Measurements from ENCODE around the gene DIDO1.
"Not testable (repeated sequence)": the region's sequence is repeated elsewhere in the genome, so short reads cannot be mapped to it uniquely, and the experiment has no call there.

Gene DIDO1

DNA sequence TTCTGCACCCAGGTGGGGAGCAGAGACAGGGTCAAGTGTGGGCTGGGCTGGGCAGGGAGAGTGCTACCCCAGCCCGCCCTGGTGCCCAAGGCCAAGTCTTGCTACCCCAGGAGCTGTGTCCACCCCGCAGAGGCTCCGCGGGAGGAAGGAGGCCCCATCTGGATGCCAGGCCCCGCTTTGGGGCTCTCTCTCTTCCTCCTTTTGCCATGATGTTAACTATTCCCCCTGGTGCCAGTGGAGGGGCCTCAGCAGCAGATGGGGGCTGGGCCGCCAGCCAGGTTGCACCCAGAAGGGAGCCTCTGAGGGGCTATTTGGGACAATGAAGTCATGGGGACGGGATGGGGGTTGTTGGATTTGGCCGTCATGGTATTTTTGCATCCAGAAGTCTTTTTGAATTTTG, 35.5 kb upstream of the DIDO1 start:
- TF ChIP-seq, protein P1, sequence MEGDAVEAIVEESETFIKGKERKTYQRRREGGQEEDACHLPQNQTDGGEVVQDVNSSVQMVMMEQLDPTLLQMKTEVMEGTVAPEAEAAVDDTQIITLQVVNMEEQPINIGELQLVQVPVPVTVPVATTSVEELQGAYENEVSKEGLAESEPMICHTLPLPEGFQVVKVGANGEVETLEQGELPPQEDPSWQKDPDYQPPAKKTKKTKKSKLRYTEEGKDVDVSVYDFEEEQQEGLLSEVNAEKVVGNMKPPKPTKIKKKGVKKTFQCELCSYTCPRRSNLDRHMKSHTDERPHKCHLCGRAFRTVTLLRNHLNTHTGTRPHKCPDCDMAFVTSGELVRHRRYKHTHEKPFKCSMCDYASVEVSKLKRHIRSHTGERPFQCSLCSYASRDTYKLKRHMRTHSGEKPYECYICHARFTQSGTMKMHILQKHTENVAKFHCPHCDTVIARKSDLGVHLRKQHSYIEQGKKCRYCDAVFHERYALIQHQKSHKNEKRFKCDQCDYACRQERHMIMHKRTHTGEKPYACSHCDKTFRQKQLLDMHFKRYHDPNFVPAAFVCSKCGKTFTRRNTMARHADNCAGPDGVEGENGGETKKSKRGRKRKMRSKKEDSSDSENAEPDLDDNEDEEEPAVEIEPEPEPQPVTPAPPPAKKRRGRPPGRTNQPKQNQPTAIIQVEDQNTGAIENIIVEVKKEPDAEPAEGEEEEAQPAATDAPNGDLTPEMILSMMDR (IDR thresholded peaks at IDR 0.05; ENCODE audit: low read length, missing control alignments): no peak
- DNase-seq (ENCODE audit: low read depth): no peak
- no peak overlapping the region for H3K4me3 ChIP-seq (replicated peaks; ENCODE audit: low read depth, low read length)

DNA sequence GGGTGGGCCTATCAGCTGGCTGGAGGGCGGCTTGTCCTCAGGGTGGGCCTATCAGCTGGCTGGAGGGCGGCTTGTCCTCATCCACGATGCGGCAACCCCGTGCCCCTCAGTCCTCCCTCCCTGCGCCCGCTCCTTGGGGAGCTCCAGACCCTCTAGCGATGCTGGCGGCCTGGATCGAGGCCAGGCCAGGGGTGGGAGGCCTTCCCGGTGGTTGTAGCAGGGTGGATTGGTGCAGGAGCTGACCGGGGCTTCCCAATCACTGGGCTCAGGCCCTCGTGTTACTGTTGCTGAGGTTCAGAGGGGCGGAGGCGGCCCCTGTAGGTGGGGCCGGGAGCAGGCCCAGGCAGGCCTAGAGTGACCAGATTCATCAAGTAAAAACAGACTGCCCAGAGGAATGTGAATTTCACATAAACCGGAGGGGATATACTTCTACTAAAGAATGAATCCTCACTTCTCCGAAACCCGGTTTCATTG, 35.0 kb upstream of the DIDO1 start:
- TF ChIP-seq, protein P1 (IDR thresholded peaks at IDR 0.05; ENCODE audit: low read length, missing control alignments): no peak
- no peak overlapping the region for H3K4me3 ChIP-seq (replicated peaks; ENCODE audit: low read depth, low read length)
- DNase-seq (ENCODE audit: low read depth): no peak

DNA sequence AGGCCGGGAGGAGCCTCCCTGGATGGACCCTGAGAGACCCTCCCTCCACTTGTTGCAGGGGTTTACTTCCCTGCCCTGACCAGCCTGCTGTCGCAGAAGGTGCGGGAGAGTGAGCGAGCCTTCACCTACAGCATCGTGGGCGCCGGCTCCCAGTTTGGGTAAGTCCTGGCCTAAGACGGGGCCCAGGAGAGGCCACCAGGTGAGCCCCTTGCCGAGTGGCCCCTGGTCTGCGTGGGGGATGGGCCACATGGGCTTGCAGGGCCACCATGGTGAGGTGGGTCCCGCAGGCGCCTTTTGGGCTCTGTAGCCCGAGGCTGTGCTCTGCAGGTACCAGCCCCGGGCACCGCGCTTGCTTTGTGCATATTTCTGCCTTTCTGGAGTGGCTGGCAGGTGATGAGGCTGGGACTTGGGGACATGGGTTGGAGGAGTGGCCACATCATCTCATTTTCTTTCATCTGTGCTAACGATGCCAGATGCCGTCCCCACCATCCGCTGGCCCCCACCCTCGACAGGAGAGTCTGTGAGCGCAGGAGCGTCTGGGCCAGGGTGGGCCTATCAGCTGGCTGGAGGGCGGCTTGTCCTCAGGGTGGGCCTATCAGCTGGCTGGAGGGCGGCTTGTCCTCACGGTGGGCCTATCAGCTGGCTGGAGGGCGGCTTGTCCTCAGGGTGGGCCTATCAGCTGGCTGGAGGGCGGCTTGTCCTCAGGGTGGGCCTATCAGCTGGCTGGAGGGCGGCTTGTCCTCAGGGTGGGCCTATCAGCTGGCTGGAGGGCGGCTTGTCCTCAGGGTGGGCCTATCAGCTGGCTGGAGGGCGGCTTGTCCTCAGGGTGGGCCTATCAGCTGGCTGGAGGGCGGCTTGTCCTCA, 34.4 kb upstream of the DIDO1 start:
- not testable (repeated sequence) for DNase-seq (ENCODE audit: low read depth); H3K4me3 ChIP-seq (replicated peaks; ENCODE audit: low read depth, low read length)

DNA sequence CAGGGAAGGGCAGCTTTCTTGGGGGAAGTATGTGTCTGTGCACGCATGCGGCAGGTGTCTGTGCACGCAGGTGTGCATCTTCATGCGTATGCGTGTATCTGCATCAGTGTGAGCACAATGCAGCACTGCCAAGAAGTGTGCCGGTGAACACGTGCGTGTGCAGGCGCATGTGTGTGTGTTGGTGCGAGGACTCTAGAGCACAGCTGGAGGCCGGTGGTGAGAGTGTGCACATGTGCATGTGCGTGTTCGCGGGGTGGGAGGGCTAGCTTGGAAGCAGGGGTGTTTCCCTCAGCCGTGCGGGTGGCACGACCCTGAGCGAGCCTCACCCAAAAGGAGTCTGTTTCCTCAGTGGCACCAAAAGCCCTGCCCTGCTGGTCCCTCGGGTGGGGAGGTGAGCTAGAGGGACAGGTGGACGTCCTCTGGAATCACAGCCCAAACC, 33.7 kb upstream of the DIDO1 start:
- no peak overlapping the region for H3K4me3 ChIP-seq (replicated peaks; ENCODE audit: low read depth, low read length)
- TF ChIP-seq, protein P1 (IDR thresholded peaks at IDR 0.05; ENCODE audit: low read length, missing control alignments): no peak
- no peak for DNase-seq (ENCODE audit: low read depth)

DNA sequence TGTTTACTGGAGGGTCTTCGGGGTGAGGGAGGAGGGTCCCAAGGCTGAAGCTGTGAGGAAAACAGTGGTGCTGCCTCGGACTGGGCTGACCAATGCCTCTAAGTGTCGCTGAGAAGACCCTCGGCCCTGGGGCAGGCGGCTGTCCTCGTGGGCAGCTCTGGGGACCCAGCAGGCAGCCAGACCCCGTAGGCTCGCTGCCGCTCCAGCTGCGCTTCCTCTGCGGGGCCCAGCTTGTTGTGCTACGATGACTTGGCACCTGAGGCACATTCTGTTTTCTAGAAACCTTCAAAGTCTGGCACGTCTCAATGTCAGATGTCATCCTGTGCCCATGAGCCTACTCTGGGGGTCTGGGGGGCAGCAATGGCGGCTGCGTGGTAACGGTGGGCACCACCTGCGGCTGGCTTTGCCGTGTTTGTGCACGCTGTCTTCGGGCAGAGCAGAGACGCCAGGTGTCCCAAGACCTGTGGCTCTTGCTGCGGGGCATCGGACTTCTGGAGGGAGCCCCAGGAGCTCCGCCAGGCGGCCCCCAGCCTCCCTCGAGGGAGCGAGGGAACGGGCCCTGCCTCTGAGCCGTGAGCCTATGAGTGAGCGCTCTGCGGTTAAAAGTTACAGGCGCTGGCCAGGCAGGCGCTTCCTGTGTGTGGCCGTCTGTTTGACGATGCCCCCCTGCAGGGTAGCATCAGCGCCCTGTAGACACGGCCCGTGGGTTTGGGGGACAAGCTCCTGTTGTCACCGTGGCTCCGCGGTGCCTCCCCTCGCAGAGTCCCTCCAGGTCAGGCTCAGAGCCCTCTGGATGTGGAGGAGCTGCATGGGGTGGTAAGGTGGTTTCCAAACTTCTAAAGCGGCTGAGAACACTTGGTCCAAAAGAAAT, 33.0 kb upstream of the DIDO1 start:
- DNase-seq (ENCODE audit: low read depth): no peak
- H3K4me3 ChIP-seq (replicated peaks; ENCODE audit: low read depth, low read length): no peak overlapping the region
- TF ChIP-seq, protein P1 (IDR thresholded peaks at IDR 0.05; ENCODE audit: low read length, missing control alignments): no peak

DNA sequence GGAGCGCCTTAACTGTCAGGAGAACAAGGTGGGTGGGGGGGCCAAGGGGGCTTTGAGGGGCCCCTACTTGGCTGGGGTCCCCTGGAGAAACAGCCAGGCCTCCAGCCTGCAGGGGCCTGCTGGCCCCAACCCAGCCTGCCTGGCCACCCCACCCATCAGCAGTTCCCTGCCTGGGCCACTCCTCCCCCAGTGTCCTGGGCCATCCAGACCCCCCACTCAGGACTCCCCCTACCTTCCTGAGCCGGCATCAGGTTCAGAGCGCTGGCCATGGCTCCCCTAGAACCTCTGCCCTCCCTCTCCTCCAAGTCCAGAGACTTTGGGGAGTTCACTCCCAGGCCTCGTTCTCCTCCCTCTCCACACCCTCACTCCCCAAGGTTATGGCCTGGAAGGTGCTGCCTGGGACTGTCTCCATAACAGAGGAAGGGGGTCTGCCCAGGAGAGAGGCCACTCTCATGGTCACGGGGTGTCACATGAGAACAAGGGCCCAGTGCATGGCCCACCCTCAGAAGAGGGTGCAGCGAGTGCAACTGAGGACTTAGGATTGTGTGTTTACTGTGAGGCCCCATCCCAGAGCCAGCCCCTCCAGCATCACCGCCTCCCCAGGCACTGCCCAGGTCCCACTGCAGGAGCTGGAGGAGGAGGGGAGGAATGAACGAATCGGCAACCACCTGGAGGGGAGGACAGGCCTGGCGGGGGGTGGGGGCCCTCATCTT, 32.2 kb upstream of the DIDO1 start:
- TF ChIP-seq, protein P1 (IDR thresholded peaks at IDR 0.05; ENCODE audit: low read length, missing control alignments): no peak
- no peak for DNase-seq (ENCODE audit: low read depth)
- H3K4me3 ChIP-seq (replicated peaks; ENCODE audit: low read depth, low read length): no peak overlapping the region
